HepG2 (cell line): Measurements from ENCODE around the gene TUBGCP3. TPM values are rescaled to one million over a fixed set of nuclear protein-coding genes. Genes with fewer than 3 reads are reported as not detected.

Source experiments
- ATF1 ChIP-seq: IDR thresholded peaks from 2 replicates; pipeline ENCODE4 v1.6.1; 2016; ENCODE audit warnings: mild to moderate bottlenecking, control low read depth
- CBX2 ChIP-seq, 2 experiments: fragments of 200-600 bp in 1 of 2; sonication (generic); formaldehyde crosslinking in 1 of 2; IDR thresholded peaks; 2 replicates each; pipeline versions ENCODE4 v1.7.0 to v1.8.1; 2018 to 2022; ENCODE audit warnings: low read depth in 2 of 2, low read length in 1 of 2, mild to moderate bottlenecking in 1 of 2, missing genetic modification reagents in 1 of 2
- HDAC1 ChIP-seq: sonication (generic); formaldehyde crosslinking; IDR thresholded peaks from 2 replicates; pipeline ENCODE4 v1.5.1; 2020; ENCODE audit warnings: mild to moderate bottlenecking, missing genetic modification reagents
- KMT2A ChIP-seq: sonication (generic); formaldehyde crosslinking; IDR thresholded peaks from 2 replicates; pipeline ENCODE4 v1.4.0; 2020; ENCODE audit warnings: missing genetic modification reagents
- NFIC ChIP-seq: IDR thresholded peaks from 2 replicates; pipeline ENCODE4 v1.6.1; 2012; ENCODE audit warnings: mild to moderate bottlenecking, low read length, inconsistent platforms
- NR0B2 ChIP-seq: sonication (generic); formaldehyde crosslinking; IDR thresholded peaks from 2 replicates; pipeline ENCODE4 v1.4.0; 2020; ENCODE audit warnings: mild to moderate bottlenecking, missing genetic modification reagents
- PHF5A ChIP-seq: IDR thresholded peaks from one replicate; pipeline ENCODE4 v1.6.1; 2018; ENCODE audit warnings: low read depth, missing genetic modification reagents; ENCODE audit not compliant: unreplicated experiment
- POGZ ChIP-seq: sonication (generic); formaldehyde crosslinking; IDR thresholded peaks from 2 replicates; pipeline ENCODE4 v1.4.0; 2020; ENCODE audit warnings: mild to moderate bottlenecking, missing genetic modification reagents
- RBM39 ChIP-seq: fragments of 200-400 bp; formaldehyde crosslinking; IDR thresholded peaks from one replicate; pipeline ENCODE4 v1.6.1; 2018; ENCODE audit warnings: antibody characterized with exemption, mild to moderate bottlenecking, low read depth, low read length; ENCODE audit not compliant: poor library complexity, severe bottlenecking
- SUZ12 ChIP-seq: fragments of 150-350 bp; IDR thresholded peaks from 2 replicates; pipeline ENCODE4 v1.6.1; 2014; ENCODE audit warnings: low read depth, low read length
- TAF15 ChIP-seq: fragments of 200-400 bp; formaldehyde crosslinking; IDR thresholded peaks from one replicate; pipeline ENCODE4 v1.6.1; 2018; ENCODE audit warnings: mild to moderate bottlenecking, low read depth, low read length; ENCODE audit not compliant: poor library complexity, severe bottlenecking
- ZNF207 ChIP-seq: fragments of 450-650 bp; IDR thresholded peaks from 2 replicates; pipeline ENCODE4 v1.6.1; 2016; ENCODE audit warnings: antibody characterized with exemption, borderline replicate concordance
- ZNF557 ChIP-seq: sonication (generic); formaldehyde crosslinking; IDR thresholded peaks from 2 replicates; pipeline ENCODE4 v1.4.0; 2020; ENCODE audit warnings: missing genetic modification reagents
- ZNF670 ChIP-seq: sonication (generic); formaldehyde crosslinking; IDR thresholded peaks from 2 replicates; pipeline ENCODE4 v1.8.0; 2022; ENCODE audit warnings: mild to moderate bottlenecking, missing genetic modification reagents, borderline replicate concordance
- ZNF850 ChIP-seq: sonication (generic); formaldehyde crosslinking; conservative IDR thresholded peaks from 2 replicates; pipeline ENCODE4 v1.9.0; 2021; ENCODE audit warnings: mild to moderate bottlenecking, missing genetic modification reagents
- polyA plus RNA-seq, 8 experiments: library from polyadenylated mRNA; depleted of rRNA in 3 of 8; stranded (reverse) in 7 of 8; unstranded in 1 of 8; fragments of >200 nt; fragmentation: Illumina TruSeq in 4 of 8; extraction: Trizol in 4 of 8; gene quantifications; 2 replicates each; pipeline versions ENCODE4 v1.2.1 to v1.2.3, GENCODE V29; 2011 to 2016; ENCODE audit warnings: low read depth in 4 of 8, missing spikeins in 1 of 8, mixed read lengths in 1 of 8; ENCODE audit not compliant: insufficient read depth in 1 of 8
- total RNA-seq, 5 experiments: library from RNA; depleted of rRNA; stranded (reverse); fragments of >200 nt; fragmentation: Illumina TruSeq; extraction: Trizol; gene quantifications; 2 replicates each; pipeline ENCODE4 v1.2.3, GENCODE V29; 2016; ENCODE audit warnings: low read depth in 1 of 5
- TF ChIP-seq, protein P1 (sequence below): sonication (generic); formaldehyde crosslinking; conservative IDR thresholded peaks from 2 replicates; pipeline ENCODE4 v1.4.0; 2020; ENCODE audit warnings: missing genetic modification reagents
- TF ChIP-seq, protein P2 (sequence below): sonication (generic); formaldehyde crosslinking; IDR thresholded peaks from 2 replicates; pipeline ENCODE4 v1.8.0; 2022; ENCODE audit warnings: mild to moderate bottlenecking, missing genetic modification reagents, borderline replicate concordance
- TF ChIP-seq, protein P3 (sequence below): IDR thresholded peaks from 2 replicates; pipeline ENCODE4 v1.6.1; 2016; ENCODE audit warnings: low read depth, control low read depth
- TF ChIP-seq, protein P4 (sequence below): sonication (generic); formaldehyde crosslinking; IDR thresholded peaks from 2 replicates; pipeline ENCODE4 v1.4.0; 2020; ENCODE audit warnings: missing genetic modification reagents

TUBGCP3 gene
- total and polyA plus RNA-seq, 2 of the 13 experiments (the other 11 are each of a cell fraction or from before 2014, with no cell fraction given): 12.6 to 15.5 TPM

GRCh38 chr13:112587764-112588489 lies at the start of gene TUBGCP3 (continued):
- TF ChIP-seq, protein P1, sequence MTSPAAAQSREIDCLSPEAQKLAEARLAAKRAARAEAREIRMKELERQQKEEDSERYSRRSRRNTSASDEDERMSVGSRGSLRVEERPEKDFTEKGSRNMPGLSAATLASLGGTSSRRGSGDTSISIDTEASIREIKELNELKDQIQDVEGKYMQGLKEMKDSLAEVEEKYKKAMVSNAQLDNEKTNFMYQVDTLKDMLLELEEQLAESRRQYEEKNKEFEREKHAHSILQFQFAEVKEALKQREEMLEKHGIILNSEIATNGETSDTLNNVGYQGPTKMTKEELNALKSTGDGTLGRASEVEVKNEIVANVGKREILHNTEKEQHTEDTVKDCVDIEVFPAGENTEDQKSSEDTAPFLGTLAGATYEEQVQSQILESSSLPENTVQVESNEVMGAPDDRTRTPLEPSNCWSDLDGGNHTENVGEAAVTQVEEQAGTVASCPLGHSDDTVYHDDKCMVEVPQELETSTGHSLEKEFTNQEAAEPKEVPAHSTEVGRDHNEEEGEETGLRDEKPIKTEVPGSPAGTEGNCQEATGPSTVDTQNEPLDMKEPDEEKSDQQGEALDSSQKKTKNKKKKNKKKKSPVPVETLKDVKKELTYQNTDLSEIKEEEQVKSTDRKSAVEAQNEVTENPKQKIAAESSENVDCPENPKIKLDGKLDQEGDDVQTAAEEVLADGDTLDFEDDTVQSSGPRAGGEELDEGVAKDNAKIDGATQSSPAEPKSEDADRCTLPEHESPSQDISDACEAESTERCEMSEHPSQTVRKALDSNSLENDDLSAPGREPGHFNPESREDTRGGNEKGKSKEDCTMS: no peak
- TF ChIP-seq ZNF850 (CRISPR knock-in tag) (0 out of 2 replicates have a peak, but pooled peaks have one; percentile 82), ZNF557 (CRISPR knock-in tag) (peak; percentile 89), HDAC1 (CRISPR knock-in tag) (peak; percentile 69), KMT2A (CRISPR knock-in tag) (peak; percentile 87), PHF5A (CRISPR knock-in tag) (no peak), TAF15 (no peak), ZNF670 (peak; percentile 83; the same call in 1 of the 2 replicates), NR0B2 (CRISPR knock-in tag) (peak; percentile 81; the same call in 1 of the 2 replicates), SUZ12 (peak; percentile 22; the same call in 1 of the 2 replicates), ATF1 (CRISPR knock-in tag) (no peak), CBX2 (IDR thresholded peaks at IDR 0.05; ENCODE audit: low read depth, low read length) (no peak), CBX2 (CRISPR knock-in tag; IDR thresholded peaks at IDR 0.05; ENCODE audit: low read depth) (no peak), POGZ (CRISPR knock-in tag) (peak; percentile 84), NFIC (no peak), ZNF207 (no peak), RBM39 (peak; percentile 96)
- TF ChIP-seq, protein P2, sequence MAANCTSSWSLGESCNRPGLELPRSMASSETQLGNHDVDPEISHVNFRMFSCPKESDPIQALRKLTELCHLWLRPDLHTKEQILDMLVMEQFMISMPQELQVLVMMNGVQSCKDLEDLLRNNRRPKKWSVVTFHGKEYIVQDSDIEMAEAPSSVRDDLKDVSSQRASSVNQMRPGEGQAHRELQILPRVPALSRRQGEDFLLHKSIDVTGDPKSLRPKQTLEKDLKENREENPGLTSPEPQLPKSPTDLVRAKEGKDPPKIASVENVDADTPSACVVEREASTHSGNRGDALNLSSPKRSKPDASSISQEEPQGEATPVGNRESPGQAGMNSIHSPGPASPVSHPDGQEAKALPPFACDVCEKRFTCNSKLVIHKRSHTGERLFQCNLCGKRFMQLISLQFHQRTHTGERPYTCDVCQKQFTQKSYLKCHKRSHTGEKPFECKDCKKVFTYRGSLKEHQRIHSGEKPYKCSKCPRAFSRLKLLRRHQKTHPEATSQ (CRISPR knock-in tag): peak; percentile 15; the same call in 1 of the 2 replicates
- TF ChIP-seq, protein P3, sequence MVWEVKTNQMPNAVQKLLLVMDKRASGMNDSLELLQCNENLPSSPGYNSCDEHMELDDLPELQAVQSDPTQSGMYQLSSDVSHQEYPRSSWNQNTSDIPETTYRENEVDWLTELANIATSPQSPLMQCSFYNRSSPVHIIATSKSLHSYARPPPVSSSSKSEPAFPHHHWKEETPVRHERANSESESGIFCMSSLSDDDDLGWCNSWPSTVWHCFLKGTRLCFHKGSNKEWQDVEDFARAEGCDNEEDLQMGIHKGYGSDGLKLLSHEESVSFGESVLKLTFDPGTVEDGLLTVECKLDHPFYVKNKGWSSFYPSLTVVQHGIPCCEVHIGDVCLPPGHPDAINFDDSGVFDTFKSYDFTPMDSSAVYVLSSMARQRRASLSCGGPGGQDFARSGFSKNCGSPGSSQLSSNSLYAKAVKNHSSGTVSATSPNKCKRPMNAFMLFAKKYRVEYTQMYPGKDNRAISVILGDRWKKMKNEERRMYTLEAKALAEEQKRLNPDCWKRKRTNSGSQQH (CRISPR knock-in tag): no peak
- TF ChIP-seq, protein P4, sequence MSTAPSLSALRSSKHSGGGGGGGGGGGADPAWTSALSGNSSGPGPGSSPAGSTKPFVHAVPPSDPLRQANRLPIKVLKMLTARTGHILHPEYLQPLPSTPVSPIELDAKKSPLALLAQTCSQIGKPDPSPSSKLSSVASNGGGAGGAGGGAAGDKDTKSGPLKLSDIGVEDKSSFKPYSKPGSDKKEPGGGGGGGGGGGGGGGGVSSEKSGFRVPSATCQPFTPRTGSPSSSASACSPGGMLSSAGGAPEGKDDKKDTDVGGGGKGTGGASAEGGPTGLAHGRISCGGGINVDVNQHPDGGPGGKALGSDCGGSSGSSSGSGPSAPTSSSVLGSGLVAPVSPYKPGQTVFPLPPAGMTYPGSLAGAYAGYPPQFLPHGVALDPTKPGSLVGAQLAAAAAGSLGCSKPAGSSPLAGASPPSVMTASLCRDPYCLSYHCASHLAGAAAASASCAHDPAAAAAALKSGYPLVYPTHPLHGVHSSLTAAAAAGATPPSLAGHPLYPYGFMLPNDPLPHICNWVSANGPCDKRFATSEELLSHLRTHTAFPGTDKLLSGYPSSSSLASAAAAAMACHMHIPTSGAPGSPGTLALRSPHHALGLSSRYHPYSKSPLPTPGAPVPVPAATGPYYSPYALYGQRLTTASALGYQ: peak; percentile 94
